Activated CD4-positive, CD25-positive, alpha-beta regulatory T cell treated with anti-CD3 and anti-CD28 coated beads, Interleukin-2, amount 50 U/mL, for 24 hours (primary cell): ENCODE data around the gene TECPR2.

ENCODE experiments used
- ATAC-seq, 2 donors: fragments of 150-1000 bp; cut with Tn5 transposase; one replicate each; pipeline ENCODE4 v1.10.0; 2021; ENCODE audit warnings: mild to moderate bottlenecking in 1 of 2, moderate library complexity in 1 of 2

TECPR2 gene

GRCh38 chr14:102471921-102472790, 109.4 kb downstream of the TECPR2 start:
- ATAC-seq = no peak

GRCh38 chr14:102472791-102473150, 110.0 kb downstream of the TECPR2 start:
- no peak for ATAC-seq

GRCh38 chr14:102473559-102473958, 110.8 kb downstream of the TECPR2 start:
- no peak for ATAC-seq

DNA sequence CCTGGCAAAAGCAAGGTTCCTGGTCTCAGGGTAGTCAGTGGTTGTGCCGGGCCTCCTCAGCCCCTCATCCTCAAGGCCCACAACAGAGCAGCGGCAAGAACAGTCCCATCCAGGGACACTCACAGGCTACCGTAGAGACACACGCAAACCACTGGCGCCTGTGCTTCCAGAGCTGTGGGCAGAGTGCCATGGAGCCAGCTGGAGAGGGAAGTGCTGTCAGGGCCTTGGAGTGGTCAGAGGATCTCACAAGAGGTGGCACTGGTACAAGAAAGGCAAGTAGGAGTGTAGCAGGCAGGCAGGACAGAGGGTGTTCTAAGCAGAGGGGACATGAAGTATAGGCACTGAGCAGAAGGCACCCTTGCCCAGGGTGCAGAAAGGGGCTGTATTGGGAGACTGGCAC, 112.2 kb downstream of the TECPR2 start:
- no peak for ATAC-seq

GRCh38 chr14:102479107-102479506, 116.4 kb downstream of the TECPR2 start:
- no peak for ATAC-seq

- no peak for ATAC-seq
Observed at GRCh38 chr14:102479777-102480176, 117.0 kb downstream of the TECPR2 start.

GRCh38 chr14:102481371-102481770, 118.6 kb downstream of the TECPR2 start:
- ATAC-seq = no peak

GRCh38 chr14:102481791-102482238, 119.1 kb downstream of the TECPR2 start:
- no peak for ATAC-seq

DNA sequence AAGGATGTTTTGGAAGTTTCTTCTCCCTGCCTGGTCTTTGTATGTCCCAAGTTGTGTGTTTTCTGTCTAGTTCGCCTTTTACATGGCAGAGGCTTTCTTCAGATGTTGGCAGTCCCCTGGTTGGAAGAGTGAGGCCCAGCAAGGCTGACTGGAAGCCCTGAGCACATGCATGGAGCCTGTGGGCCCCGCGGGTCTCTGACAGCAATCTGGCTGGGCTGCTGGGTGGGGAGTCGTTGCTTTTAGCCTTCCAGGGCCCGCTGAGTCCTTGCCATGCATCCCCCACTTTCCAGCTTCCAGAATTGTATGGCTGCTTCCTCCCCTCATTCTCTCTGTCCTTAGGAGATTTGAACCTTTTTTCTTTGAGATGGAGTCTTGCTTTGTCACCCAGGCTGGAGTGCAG, 121.6 kb downstream of the TECPR2 start:
- no peak for ATAC-seq

- ATAC-seq = no peak
Observed at GRCh38 chr14:102485693-102486512, 123.2 kb downstream of the TECPR2 start.

- no peak for ATAC-seq
Observed at GRCh38 chr14:102486513-102487203, 123.9 kb downstream of the TECPR2 start.

GRCh38 chr14:102487204-102487577, 124.5 kb downstream of the TECPR2 start:
- ATAC-seq = no peak

DNA sequence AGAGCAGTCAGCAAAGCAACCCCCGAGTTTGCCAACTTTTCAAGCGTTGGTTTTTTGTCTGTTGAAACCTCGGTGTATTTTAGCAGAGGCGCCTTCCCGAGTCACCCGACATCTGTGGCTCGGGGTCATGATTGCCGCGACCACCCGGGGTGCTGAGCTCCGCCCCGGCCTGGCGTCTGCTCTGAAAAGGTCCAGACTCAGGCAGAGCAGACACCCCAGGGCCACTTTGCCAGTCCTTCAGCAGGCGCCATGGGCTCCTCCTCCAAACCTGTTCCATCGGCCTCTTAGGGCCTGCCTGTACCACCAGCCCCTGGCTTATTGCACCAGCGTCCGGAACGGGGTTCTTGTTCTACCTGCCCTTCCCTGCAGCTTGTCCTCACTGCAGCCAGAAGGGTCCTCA, 127.7 kb downstream of the TECPR2 start:
- no peak for ATAC-seq

DNA sequence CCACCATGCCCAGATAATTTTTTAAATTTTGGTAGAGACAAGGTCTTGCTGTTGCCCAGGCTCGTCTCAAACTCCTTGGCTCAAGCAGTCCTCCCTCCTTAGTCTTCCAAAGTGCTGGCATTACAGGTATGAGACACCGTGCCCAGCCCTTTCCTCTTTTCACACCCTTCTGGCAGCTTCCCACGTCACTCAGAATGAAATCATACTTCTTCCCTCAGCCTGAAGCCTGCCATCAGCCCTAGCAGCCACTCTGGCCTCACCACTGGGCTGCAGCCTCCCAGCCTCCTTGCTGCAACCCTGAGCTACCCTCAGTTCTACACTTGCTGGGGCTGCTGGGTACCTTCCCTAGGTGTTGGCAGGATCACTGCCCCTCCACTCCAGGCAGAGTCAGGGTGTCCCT, 128.6 kb downstream of the TECPR2 start:
- ATAC-seq = no peak

- no peak for ATAC-seq
Observed at GRCh38 chr14:102491786-102492530, 129.2 kb downstream of the TECPR2 start.

GRCh38 chr14:102492531-102492910, 129.8 kb downstream of the TECPR2 start:
- ATAC-seq = no peak

DNA sequence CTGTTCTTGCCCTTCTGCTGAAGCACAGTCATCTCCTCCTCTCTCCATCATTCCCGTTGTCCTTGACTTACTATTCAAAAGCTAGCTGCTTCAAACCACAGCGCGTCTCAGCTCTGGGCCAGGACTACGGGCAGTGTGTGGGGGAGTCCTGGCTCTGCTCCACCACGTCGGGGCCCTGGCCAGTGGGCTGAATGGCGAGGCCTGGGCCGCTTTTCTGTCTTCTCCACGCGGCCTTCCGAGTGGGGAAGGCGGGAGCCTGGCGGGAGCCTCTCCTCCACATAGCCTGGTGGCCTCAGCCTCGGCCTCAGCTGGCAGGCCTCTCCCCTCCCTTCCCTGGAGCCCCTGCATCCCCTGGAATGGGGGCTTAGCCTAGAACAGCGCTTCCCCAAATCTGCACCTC, 130.4 kb downstream of the TECPR2 start:
- no peak for ATAC-seq

- ATAC-seq = no peak
Observed at GRCh38 chr14:102493585-102493984, 130.8 kb downstream of the TECPR2 start.

DNA sequence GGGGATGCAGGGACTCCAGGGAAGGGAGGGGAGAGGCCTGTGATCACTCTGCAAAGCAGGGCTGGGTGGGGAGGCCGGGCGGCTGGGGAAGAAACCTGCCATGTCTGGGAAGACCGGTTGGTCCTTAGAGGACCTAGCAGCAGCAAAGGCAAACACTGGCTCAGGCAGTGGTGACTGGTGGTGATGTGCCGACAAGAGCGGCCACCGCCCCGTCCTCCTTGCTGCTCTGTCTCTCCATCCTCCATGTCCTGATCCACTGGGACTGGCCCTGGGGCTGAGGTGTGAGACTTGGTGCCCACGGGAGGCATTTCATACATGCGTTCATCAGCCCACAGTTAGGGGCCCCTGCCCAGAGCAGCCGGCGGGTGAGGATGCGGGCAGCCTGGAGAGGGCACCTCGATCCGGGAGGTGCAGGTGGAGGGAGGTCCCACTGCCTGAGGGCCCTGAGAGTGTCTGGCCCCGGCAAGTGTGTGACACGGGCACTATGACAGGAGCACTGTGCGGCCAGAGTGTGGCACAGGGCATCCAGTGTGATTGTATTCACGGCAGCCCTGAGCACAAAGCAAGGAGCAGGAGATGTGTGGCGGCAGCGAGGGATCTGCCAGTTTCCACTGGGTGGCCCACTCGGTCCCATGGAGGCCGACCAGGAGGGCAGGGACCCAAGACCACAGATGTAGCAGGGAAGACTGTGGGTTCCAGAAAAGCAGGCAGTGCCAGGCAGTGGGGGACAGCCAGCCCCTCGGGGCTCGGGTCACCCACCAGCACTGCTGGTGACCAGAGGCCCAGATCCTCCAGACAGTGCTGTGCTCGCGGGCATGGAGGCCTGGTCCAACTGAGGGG, 133.0 kb downstream of the TECPR2 start:
- no peak for ATAC-seq

DNA sequence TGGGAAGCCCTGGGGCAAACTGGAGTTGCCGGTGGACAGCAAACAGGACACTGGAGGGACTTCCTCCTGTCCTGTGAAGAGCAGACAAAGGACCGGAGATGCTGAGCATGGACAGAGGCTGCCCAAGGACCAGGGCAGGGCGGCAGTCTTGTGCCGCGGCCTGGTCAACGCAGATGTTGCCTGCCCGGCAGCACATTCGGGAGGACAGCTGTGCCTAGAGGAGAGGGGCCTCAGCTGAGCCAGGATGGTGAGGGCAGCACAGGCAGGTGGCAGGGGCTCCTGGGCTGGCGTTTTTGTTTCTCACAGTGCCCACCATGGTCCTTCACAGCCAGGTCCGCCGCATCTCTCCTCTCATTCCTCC, 133.6 kb downstream of the TECPR2 start:
- no peak for ATAC-seq

GRCh38 chr14:102496958-102497744, 134.4 kb downstream of the TECPR2 start:
- no peak for ATAC-seq
